Right lobe of liver (tissue), 4 donors: Measurements from ENCODE around the gene TMUB1.

Source experiments
- CTCF ChIP-seq, 4 donors: fragments of 200-600 bp in 3 of 4; fragments of 450-650 bp in 1 of 4; IDR thresholded peaks; one replicate each; pipeline versions ENCODE4 v1.5.1 to v1.8.0; 2016 to 2022; ENCODE audit warnings: antibody characterized with exemption in 4 of 4, mild to moderate bottlenecking in 2 of 4
- POLR2A ChIP-seq: fragments of 450-650 bp; IDR thresholded peaks from one replicate; pipeline ENCODE4 v1.6.1; 2017; ENCODE audit warnings: antibody characterized with exemption, mild to moderate bottlenecking
- donor health status: DM: no; HTN: no; CAD: no.
- donor health status: DM: no; HTN: no; CAD: no.
- donor health status: DM: no; HTN: yes; CAD: no.

DNA sequence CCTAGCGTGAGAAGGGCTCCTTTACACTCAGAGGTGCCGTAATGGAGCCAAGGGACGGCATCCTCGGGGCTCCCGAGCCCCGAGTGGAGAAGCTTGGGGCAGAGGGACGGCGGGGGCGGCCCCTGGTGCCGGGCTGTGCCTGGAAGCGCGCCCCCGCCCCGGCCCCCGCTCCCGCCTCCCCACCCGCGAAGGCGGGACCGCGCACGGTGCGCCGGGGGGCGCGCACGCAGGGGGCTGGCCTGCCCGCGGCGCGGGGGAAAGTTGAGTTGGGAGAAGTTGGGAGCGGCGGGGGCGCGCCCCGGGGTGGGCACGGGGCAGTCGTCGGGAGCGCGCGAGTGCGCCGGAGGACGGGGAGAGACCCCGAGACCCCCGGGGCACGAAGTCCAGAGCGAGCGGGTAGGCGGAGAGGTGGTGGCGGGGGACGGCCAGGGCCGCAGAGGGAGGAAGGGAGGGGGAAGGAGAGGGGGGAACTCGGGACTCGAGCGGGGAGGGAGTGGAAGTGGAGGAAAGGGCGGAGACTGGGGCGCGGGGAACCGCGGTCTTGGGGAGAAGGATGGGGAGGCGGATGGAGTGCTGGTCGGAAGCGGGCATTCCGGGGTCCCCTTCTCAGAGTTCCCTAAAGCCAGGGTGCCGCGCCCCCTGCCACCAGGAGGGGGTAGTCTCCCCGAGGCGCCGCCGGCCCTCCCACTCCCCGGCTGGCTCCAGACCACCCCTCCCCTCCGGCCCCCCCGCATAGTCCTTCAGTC, 23.8 kb downstream of the TMUB1 start, which contains the start of gene SLC4A2:
- TF ChIP-seq CTCF (IDR thresholded peaks at IDR 0.05) (peak; percentile 22 to 42 (median 37)), POLR2A (peak; percentile 40)
